Measurements from ENCODE around the gene SLC38A5.

The SLC38A5 gene

DNA sequence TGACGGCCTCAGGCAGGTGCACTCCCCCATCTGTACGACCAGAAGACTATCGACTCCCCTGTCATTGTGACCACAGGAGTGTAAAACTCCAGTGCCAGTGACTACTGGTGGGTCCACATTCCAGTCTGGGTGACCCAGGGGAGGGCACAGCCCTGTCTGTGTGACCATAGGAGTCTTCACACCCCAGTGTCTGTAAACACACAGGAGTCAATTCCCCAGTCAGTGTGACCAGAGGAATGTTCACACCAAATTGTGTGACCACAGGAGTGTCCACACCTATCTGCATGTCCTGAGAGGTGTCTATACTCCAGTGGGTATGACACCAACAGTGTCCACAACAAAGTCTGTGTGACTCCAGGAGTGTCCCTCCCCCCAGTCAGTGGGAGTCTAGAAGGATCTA, 18.0 kb upstream of the SLC38A5 start:
- H3K4me1 Mint-ChIP-seq: no peaks in the 10 kb centered on the region
- DNase-seq (ENCODE audit: low spot score in 2 of 2): no peak
- H3K36me3 Mint-ChIP-seq (ENCODE audit: insufficient read depth): peaks cover 8% of the 10 kb centered on the region
- no peaks in the 10 kb centered on the region for H3K9me3 Mint-ChIP-seq
- no peaks in the 10 kb centered on the region for H3K27me3 Mint-ChIP-seq
- no peak for ATAC-seq (replicated peaks; ENCODE audit: extremely low read depth, poor library complexity, severe bottlenecking)
- no peak overlapping the region for H3K4me3 Mint-ChIP-seq
- H3K27ac Mint-ChIP-seq (ENCODE audit: low read depth): no peak overlapping the region

DNA sequence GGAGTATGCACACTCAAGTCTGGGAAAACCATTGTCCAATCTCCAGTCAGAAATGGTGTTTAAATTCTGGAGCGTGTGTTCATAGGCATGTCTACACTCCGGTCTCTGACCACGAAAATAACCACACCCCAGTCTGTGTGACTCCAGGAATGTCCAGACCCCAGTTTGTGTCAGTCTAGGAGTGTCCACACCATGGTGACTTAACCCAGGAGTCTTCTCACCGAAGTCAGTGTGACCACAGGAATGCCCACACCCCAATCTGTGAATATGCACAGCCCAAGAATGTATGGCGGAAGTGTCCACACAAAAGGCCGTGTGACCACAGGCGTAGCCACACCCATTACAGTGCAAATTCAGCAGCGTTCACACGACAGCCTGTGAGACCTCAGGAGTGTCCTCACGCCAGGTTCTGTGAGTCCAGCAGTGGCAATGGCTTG, 17.3 kb upstream of the SLC38A5 start:
- DNase-seq (ENCODE audit: low spot score in 2 of 2): no peak
- Mint-ChIP-seq H3K36me3 (ENCODE audit: insufficient read depth) (peaks cover 12% of the 10 kb centered on the region), H3K27me3 (no peaks in the 10 kb centered on the region), H3K9me3 (no peaks in the 10 kb centered on the region), H3K27ac (ENCODE audit: low read depth) (no peak overlapping the region), H3K4me3 (no peak overlapping the region), H3K4me1 (no peaks in the 10 kb centered on the region)
- no peak for ATAC-seq (replicated peaks; ENCODE audit: extremely low read depth, poor library complexity, severe bottlenecking)

DNA sequence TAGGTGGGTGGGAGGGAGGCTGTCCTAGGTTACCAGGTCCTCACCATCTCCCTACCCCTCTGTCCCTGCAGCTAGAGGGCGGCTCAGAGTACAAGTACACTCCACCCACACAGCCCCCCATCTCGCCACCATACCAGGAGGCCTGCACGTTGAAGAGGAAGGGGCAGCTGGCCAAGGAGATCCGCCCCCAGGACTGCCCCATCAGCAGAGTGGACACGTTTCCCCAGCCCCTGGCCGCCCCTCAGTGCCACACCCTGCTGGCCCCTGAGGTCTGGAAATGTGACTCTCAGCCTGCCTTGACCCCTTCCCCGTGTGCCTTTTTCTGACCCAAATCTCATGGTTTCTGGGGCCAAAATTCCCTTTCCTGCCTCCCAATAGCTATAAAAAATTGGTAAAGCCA, 12.5 kb upstream of the SLC38A5 start:
- no peaks in the 10 kb centered on the region for H3K9me3 Mint-ChIP-seq
- peaks cover 24% of the 10 kb centered on the region for H3K36me3 Mint-ChIP-seq (ENCODE audit: insufficient read depth)
- peaks cover 10% of the 10 kb centered on the region for H3K4me1 Mint-ChIP-seq
- H3K27me3 Mint-ChIP-seq: no peaks in the 10 kb centered on the region
- ATAC-seq (replicated peaks; ENCODE audit: extremely low read depth, poor library complexity, severe bottlenecking) (no peak), DNase-seq (ENCODE audit: low spot score in 2 of 2) (no peak)
- no peak overlapping the region for H3K4me3 Mint-ChIP-seq
- no peak overlapping the region for H3K27ac Mint-ChIP-seq (ENCODE audit: low read depth)

DNA sequence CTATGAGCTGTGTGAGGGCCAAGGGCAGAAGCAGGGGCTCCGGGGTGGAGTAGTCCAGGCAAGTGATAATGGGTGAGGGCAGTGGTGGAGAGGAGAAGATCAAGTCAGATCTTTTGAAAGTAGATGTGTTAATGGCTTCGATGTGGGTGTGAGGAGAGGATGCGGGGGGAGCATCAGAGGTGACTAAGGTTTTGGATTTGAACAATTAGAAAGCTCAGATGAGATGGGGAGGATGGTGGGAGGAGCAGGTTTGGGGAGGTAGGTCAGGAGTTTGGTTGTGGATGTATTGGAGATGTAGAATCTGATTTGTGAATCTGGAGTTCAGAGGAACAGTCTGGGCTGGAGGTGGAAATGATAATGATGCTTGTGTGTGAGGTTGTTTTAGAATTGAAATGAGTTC, 10.5 kb upstream of the SLC38A5 start:
- Mint-ChIP-seq H3K27me3 (no peaks in the 10 kb centered on the region), H3K36me3 (ENCODE audit: insufficient read depth) (peaks cover 29% of the 10 kb centered on the region), H3K4me1 (peaks cover 24% of the 10 kb centered on the region), H3K9me3 (no peaks in the 10 kb centered on the region), H3K27ac (ENCODE audit: low read depth) (peak overlapping the region; percentile 11), H3K4me3 (no peak overlapping the region)
- DNase-seq (ENCODE audit: low spot score in 2 of 2) (no peak), ATAC-seq (replicated peaks; ENCODE audit: extremely low read depth, poor library complexity, severe bottlenecking) (no peak)

DNA sequence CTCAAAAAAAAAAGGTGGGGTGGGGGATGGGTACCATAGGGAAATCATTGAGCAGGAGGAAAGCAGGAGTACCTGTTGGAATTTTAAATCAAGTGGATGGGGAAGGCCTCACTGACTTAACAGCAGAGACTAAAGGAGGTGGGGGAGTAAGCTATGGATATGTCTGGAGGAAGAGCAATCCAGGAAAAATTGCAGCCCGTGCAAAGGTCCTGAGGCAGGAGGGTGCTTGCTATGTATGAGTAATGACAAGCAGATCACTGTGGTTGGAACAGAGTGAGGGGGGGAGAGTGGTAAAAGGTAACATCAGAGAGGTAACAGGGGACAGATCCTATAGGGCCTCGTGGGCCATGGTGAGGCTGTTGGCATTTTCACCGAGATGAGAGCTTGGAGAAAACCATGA, 10.1 kb upstream of the SLC38A5 start:
- Mint-ChIP-seq H3K4me1 (peaks cover 24% of the 10 kb centered on the region), H3K36me3 (ENCODE audit: insufficient read depth) (peaks cover 29% of the 10 kb centered on the region), H3K4me3 (no peak overlapping the region), H3K27me3 (no peaks in the 10 kb centered on the region), H3K27ac (ENCODE audit: low read depth) (peak overlapping the region; percentile 11), H3K9me3 (no peaks in the 10 kb centered on the region)
- DNase-seq (ENCODE audit: low spot score in 2 of 2) (no peak), ATAC-seq (replicated peaks; ENCODE audit: extremely low read depth, poor library complexity, severe bottlenecking) (no peak)

DNA sequence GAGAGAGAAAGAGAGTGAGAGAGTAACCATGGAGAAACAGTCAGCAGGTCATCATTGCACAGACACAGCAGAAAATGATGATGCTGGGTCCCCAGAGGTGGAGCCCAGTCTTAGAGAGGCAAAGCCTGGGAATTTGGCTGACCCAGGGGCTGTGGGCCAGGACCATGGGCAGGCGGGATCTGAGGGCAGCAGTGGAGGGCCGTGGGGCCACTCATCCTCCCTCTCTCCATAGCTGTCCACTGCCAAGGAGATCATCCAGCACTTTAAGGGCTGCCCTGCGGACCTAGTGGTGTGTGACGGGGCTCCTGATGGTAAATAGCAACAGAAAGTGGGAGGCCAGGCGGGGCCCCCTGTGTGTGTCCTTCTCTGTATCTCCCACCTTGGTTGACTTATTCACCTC, 8.7 kb upstream of the SLC38A5 start:
- Mint-ChIP-seq H3K4me3 (no peak overlapping the region), H3K36me3 (ENCODE audit: insufficient read depth) (peaks cover 29% of the 10 kb centered on the region), H3K4me1 (peaks cover 24% of the 10 kb centered on the region), H3K27me3 (no peaks in the 10 kb centered on the region), H3K27ac (ENCODE audit: low read depth) (no peak overlapping the region), H3K9me3 (no peaks in the 10 kb centered on the region)
- ATAC-seq (replicated peaks; ENCODE audit: extremely low read depth, poor library complexity, severe bottlenecking) (no peak), DNase-seq (ENCODE audit: low spot score in 2 of 2) (no peak)

DNA sequence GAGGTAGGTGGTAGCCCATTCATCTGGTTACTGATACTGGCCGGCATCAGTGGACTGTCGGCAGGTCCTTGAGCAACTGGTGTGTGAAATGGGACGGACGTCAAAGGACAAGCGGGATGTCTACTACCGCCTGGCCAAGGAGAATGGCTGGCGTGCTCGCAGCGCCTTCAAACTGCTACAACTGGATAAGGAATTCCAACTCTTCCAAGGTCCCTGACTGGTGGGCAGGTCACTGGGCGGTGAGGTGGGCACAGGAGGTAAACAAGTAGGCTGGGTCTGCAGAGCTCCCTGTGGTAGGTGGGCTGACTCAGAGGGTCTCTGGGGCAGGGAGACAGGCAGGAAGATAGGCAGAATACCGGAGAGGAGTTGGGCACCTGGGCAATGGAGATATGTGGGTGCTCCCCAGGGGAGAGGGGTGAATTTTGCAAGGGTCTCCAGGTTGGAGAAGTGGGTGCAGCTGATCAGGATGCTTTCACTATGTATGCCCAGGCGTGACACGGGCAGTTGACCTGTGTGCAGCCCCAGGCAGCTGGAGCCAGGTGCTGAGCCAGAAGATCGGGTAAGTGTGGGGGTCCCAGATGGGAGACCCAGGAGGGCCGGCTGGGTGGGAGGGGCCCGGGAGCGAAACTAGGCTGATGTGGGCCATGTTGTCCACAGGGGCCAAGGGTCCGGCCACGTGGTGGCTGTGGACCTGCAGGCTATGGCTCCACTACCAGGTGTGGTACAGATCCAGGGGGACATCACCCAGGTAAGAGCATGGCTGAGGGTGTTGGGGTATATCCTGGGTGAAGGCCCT, 8.1 kb upstream of the SLC38A5 start:
- Mint-ChIP-seq H3K27me3 (no peaks in the 10 kb centered on the region), H3K9me3 (no peaks in the 10 kb centered on the region), H3K4me1 (peaks cover 24% of the 10 kb centered on the region), H3K36me3 (ENCODE audit: insufficient read depth) (peaks cover 24% of the 10 kb centered on the region), H3K4me3 (no peak overlapping the region), H3K27ac (ENCODE audit: low read depth) (no peak overlapping the region)
- DNase-seq (ENCODE audit: low spot score in 2 of 2) (no peak), ATAC-seq (replicated peaks; ENCODE audit: extremely low read depth, poor library complexity, severe bottlenecking) (no peak)

DNA sequence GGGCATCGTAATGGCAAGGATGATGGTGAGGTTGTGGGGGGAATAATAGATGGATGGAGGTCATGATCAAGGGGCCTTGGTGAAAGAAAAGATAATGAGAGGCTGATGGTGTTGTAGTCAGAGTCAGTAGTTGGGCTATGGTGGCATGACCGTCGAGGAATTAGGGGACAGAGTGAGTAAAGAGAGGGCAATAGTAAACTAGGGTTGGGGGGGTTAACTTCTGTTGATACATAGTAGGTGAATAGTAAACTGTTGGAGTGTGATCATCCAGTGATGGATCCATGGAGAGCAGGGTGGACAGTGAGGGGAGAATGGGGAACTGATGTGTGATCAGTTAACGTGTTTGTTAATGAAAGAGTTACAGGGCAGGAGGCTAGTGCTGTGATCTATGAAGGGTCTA, 6.9 kb upstream of the SLC38A5 start:
- no peak for ATAC-seq (replicated peaks; ENCODE audit: extremely low read depth, poor library complexity, severe bottlenecking)
- Mint-ChIP-seq H3K36me3 (ENCODE audit: insufficient read depth) (peaks cover 18% of the 10 kb centered on the region), H3K4me1 (peaks cover 24% of the 10 kb centered on the region)

DNA sequence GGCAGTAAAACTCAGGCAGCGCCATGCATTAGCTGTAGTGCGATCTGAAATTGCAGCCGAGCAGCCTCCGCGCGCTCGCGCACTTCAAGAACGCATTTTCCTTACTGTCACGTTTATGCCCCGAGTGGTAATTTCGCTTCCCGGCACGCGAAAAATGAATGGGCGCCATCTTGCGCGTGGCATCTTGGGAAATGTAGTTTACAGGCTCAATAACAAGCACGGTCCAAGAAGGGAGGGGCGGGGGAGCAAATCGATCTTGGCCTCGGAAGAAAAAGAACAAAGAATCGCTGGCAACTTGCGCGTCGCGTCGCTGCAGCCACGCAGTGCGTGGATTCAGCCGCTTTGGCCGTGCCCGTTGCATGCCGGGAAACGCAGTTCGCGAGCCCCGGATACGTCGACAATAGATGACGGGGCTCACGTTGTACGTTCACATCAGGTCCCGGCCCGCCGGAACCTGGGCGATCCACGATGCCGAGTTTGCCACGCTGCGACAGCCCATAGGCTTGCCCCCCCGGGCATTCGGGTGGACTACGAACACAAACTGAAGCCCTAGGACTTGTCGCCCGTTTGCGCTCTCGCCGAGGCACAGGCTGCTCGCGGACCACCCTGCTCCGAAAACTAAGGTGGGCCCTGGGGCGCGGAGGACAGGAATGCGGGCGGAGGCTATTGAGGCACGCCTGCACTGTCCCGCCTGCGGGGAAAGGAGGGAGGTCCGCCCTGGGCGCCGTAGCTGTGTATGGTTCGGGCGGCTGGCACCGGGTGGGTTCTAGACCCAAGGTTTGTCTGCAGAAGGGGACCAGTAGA, 5.9 kb upstream of the SLC38A5 start, which contains the start of gene FTSJ1:
Gene FTSJ1, plus strand, starts transcription at position 426 of the 804 bp plus-strand sequence. CDS start 1,849 bp downstream, outside the sequence.
- Mint-ChIP-seq H3K4me3 (peak within 1 kb of the TSS; percentile 90), H3K27ac (ENCODE audit: low read depth) (peak within 1 kb of the TSS; percentile 56), H3K27me3 (no peaks in the 10 kb centered on the region), H3K9me3 (no peaks in the 10 kb centered on the region), H3K36me3 (ENCODE audit: insufficient read depth) (peaks cover 11% of the 10 kb centered on the region), H3K4me1 (peaks cover 24% of the 10 kb centered on the region)
- DNase-seq (ENCODE audit: low spot score in 2 of 2): peak; percentile 62 to 88
- peak; percentile 96 for ATAC-seq (replicated peaks; ENCODE audit: extremely low read depth, poor library complexity, severe bottlenecking)

More for the DNA sequence above, 6.9 kb upstream of the SLC38A5 start:
- DNase-seq (ENCODE audit: low spot score in 2 of 2): no peak
- no peaks in the 10 kb centered on the region for H3K9me3 Mint-ChIP-seq
- peak overlapping the region; percentile 56 for H3K27ac Mint-ChIP-seq (ENCODE audit: low read depth)
- H3K27me3 Mint-ChIP-seq: no peaks in the 10 kb centered on the region
- H3K4me3 Mint-ChIP-seq: peak overlapping the region; percentile 90

DNA sequence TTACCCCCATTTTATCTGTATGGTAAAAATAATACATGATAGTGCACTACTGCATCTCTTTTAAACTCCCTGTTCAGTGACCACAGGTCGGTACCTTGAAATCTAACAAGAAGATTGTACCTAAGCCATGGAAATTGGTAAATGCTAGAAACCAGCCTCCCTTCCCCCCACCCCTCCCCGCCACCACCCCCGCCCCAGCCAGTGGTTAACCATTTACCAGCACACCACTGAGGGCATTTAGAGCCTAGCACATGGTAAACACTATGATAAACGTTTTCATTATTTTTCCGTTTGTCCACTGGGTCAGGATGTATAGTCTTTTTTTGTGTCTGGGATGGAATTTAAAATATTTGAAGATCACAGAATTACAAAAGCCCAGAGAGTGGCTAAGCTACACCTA, 5.2 kb upstream of the SLC38A5 start:
- H3K36me3 Mint-ChIP-seq (ENCODE audit: insufficient read depth): peaks cover 8% of the 10 kb centered on the region
- peak overlapping the region; percentile 56 for H3K27ac Mint-ChIP-seq (ENCODE audit: low read depth)
- H3K9me3 Mint-ChIP-seq: no peaks in the 10 kb centered on the region
- H3K4me3 Mint-ChIP-seq: peak overlapping the region; percentile 90
- no peak for DNase-seq (ENCODE audit: low spot score in 2 of 2)
- H3K27me3 Mint-ChIP-seq: no peaks in the 10 kb centered on the region
- H3K4me1 Mint-ChIP-seq: peaks cover 24% of the 10 kb centered on the region
- no peak for ATAC-seq (replicated peaks; ENCODE audit: extremely low read depth, poor library complexity, severe bottlenecking)

DNA sequence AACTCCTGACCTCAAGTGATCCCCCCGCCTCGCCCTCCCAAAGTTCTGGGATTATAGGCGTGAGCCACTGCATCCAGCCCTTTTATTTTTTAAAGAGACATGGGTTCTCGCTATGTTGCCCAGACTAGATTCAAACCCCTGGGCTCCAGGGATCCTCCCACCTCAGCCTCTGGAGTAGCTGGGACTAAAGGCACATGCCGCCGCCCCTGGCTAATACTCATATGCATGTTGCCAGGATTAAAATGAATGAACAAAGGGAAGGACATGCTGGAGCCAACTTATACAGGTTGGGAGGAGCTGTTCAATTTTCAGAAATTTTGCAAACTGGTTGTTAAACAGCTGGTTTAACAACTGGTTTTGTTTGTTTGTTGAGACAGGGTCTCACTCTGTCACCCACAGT, 4.5 kb upstream of the SLC38A5 start:
- H3K4me3 Mint-ChIP-seq: no peak overlapping the region
- no peaks in the 10 kb centered on the region for H3K27me3 Mint-ChIP-seq
- H3K9me3 Mint-ChIP-seq: no peaks in the 10 kb centered on the region
- ATAC-seq (replicated peaks; ENCODE audit: extremely low read depth, poor library complexity, severe bottlenecking) (no peak), DNase-seq (ENCODE audit: low spot score in 2 of 2) (no peak)
- peaks cover 26% of the 10 kb centered on the region for H3K4me1 Mint-ChIP-seq
- no peak overlapping the region for H3K27ac Mint-ChIP-seq (ENCODE audit: low read depth)
- peaks cover 8% of the 10 kb centered on the region for H3K36me3 Mint-ChIP-seq (ENCODE audit: insufficient read depth)

DNA sequence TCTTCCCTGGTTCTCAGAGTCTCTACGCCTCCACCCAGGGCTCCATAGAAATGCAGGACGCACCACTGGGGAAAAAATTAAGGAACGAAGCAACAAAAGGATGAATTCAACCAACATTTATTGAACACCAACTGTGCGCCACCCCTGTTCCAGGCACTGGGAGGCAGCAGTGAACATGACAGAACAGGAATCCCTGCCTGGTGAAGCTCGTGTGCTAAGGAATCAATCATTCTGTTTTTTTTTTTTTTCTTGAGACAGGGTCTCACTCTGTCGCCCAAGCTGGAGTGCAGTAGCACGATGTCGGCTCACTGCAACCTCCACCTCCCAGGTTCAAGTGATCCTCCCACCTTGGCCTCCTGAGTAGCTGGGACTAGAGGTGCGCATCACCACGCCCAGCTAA, 4.1 kb upstream of the SLC38A5 start:
- Mint-ChIP-seq H3K27me3 (no peaks in the 10 kb centered on the region), H3K4me1 (peaks cover 31% of the 10 kb centered on the region), H3K36me3 (ENCODE audit: insufficient read depth) (peaks cover 8% of the 10 kb centered on the region), H3K4me3 (no peak overlapping the region), H3K27ac (ENCODE audit: low read depth) (no peak overlapping the region), H3K9me3 (no peaks in the 10 kb centered on the region)
- ATAC-seq (replicated peaks; ENCODE audit: extremely low read depth, poor library complexity, severe bottlenecking) (no peak), DNase-seq (ENCODE audit: low spot score in 2 of 2) (no peak)

DNA sequence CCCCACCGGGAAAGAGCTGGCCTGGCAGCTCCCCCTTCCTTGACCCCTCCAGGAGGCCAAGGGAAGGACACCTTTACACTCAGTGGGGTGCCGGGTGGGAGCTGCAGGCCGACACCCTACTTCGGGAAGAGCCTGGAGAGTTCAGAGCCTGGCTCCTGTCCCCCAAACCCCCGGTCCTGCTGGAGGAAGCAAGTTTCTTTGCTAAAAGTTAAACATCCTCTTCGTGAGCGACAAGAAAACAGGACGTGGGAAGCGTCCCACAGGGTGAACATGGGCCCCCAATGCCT, 3.6 kb upstream of the SLC38A5 start:
- Mint-ChIP-seq H3K4me3 (no peak overlapping the region), H3K9me3 (no peaks in the 10 kb centered on the region), H3K36me3 (ENCODE audit: insufficient read depth) (peaks cover 8% of the 10 kb centered on the region), H3K4me1 (peaks cover 36% of the 10 kb centered on the region), H3K27ac (ENCODE audit: low read depth) (no peak overlapping the region), H3K27me3 (no peaks in the 10 kb centered on the region)
- DNase-seq (ENCODE audit: low spot score in 2 of 2) (no peak), ATAC-seq (replicated peaks; ENCODE audit: extremely low read depth, poor library complexity, severe bottlenecking) (no peak)
